ENCODE measurements around the gene NT5DC2. TPM values are rescaled to one million over a fixed set of nuclear protein-coding genes. Genes with fewer than 3 reads are reported as not detected.
A peak's percentile ranks its signal among the peaks of the same experiment; 100 is the strongest.

The NT5DC2 gene
- polyA plus RNA-seq, result 67.6 TPM
- long read RNA-seq, donor 1, transcript NT5DC2-202 (14 exons, 1,795 nt), result major isoform, 7 of 8 reads
- long read RNA-seq, donor 1, partial matches to known transcripts, result 0 of 8 reads
- long read RNA-seq, donor 1, other reads (novel, unspliced or antisense), result 0 of 8 reads
- long read RNA-seq, donor 2, transcript NT5DC2-202 (14 exons, 1,795 nt), result major isoform, 13 of 20 reads
- long read RNA-seq, donor 2, partial matches to known transcripts, result 5 of 20 reads
- long read RNA-seq, donor 2, other reads (novel, unspliced or antisense), result 0 of 20 reads
- long read RNA-seq, donor 3, result 0 reads
- long read RNA-seq, donor 4, result 0 reads
- long read RNA-seq, donor 5, transcript NT5DC2-202 (14 exons, 1,795 nt), result major isoform, 25 of 27 reads
- long read RNA-seq, donor 5, partial matches to known transcripts, result 0 of 27 reads
- long read RNA-seq, donor 5, other reads (novel, unspliced or antisense), result 0 of 27 reads
- long read RNA-seq, donor 6, transcript NT5DC2-202 (14 exons, 1,795 nt), result major isoform, 16 of 22 reads
- long read RNA-seq, donor 6, partial matches to known transcripts, result 0 of 22 reads
- long read RNA-seq, donor 6, other reads (novel, unspliced or antisense), result 0 of 22 reads
- long read RNA-seq, donor 7, partial matches to known transcripts, result 26 of 43 reads
- long read RNA-seq, donor 7, other reads (novel, unspliced or antisense), result 10 of 43 reads
- long read RNA-seq, donor 8, transcript NT5DC2-202 (14 exons, 1,795 nt), result major isoform, 8 of 79 reads
- long read RNA-seq, donor 8, partial matches to known transcripts, result 17 of 79 reads
- long read RNA-seq, donor 8, other reads (novel, unspliced or antisense), result 51 of 79 reads
- long read RNA-seq, donor 9, transcript NT5DC2-202 (14 exons, 1,795 nt), result major isoform, 13 of 60 reads
- long read RNA-seq, donor 9, partial matches to known transcripts, result 34 of 60 reads
- long read RNA-seq, donor 9, other reads (novel, unspliced or antisense), result 9 of 60 reads
- long read RNA-seq, donor 10, transcript NT5DC2-202 (14 exons, 1,795 nt), result major isoform, 18 of 24 reads
- long read RNA-seq, donor 10, partial matches to known transcripts, result 0 of 24 reads
- long read RNA-seq, donor 10, other reads (novel, unspliced or antisense), result 0 of 24 reads
- long read RNA-seq, donor 11, transcript NT5DC2-202 (14 exons, 1,795 nt), result major isoform, 7 of 47 reads
- long read RNA-seq, donor 11, partial matches to known transcripts, result 0 of 47 reads
- long read RNA-seq, donor 11, other reads (novel, unspliced or antisense), result 39 of 47 reads

- peak within 1 kb of the TSS; percentile 41 for H3K27ac ChIP-seq (ENCODE audit: low read length)
- H3K27me3 ChIP-seq (ENCODE audit: control insufficient read depth, insufficient read depth, low read length), result no peaks in the 10 kb centered on the region
- H3K36me3 ChIP-seq (ENCODE audit: control insufficient read depth, insufficient read depth, low read length), result peaks cover 5% of the 10 kb centered on the region
- peaks cover 31% of the 10 kb centered on the region for H3K4me1 ChIP-seq (ENCODE audit: control insufficient read depth, insufficient read depth, low read length)
- peaks cover 3% of the 10 kb centered on the region for H3K9me3 ChIP-seq (ENCODE audit: control insufficient read depth, low read depth, low read length)
- peak within 1 kb of the TSS; percentile 64 for H3K4me3 ChIP-seq (ENCODE audit: low read length)
- WGBS (ENCODE audit: insufficient coverage, low lambda C conversion rate), result no CpG with 5 or more reads among the region's 91 CpGs
- DNase-seq, result peak in 1 of 2 donors; percentile 68
These were observed at the start of gene NT5DC2 for GRCh38 chr3:52533623-52534280. Gene NT5DC2, minus strand, starts transcription at chr3:52533857. Its CDS starts 120 bp downstream, at chr3:52533737.

- no peak overlapping the region for H3K4me3 ChIP-seq (ENCODE audit: low read length)
- H3K9me3 ChIP-seq (ENCODE audit: control insufficient read depth, low read depth, low read length), result peaks cover 7% of the 10 kb centered on the region
- WGBS (ENCODE audit: insufficient coverage, low lambda C conversion rate), result no CpG with 5 or more reads among the region's 6 CpGs
- H3K36me3 ChIP-seq (ENCODE audit: control insufficient read depth, insufficient read depth, low read length), result peaks cover 64% of the 10 kb centered on the region
- no peaks in the 10 kb centered on the region for H3K4me1 ChIP-seq (ENCODE audit: control insufficient read depth, insufficient read depth, low read length)
- no peak overlapping the region for H3K27ac ChIP-seq (ENCODE audit: low read length)
- no peak for DNase-seq
- H3K27me3 ChIP-seq (ENCODE audit: control insufficient read depth, insufficient read depth, low read length), result no peaks in the 10 kb centered on the region
These were observed 40.7 kb upstream of the NT5DC2 start for GRCh38 chr3:52574056-52574965.

GRCh38 chr3:52572221-52572620 lies 38.6 kb upstream of the NT5DC2 start:
- WGBS (ENCODE audit: insufficient coverage, low lambda C conversion rate), result 60% methylated on average over 3 of the region's 6 CpGs
- no peak for DNase-seq
- Histone ChIP-seq H3K9me3 (ENCODE audit: control insufficient read depth, low read depth, low read length) (peaks cover 7% of the 10 kb centered on the region), H3K27me3 (ENCODE audit: control insufficient read depth, insufficient read depth, low read length) (no peaks in the 10 kb centered on the region), H3K36me3 (ENCODE audit: control insufficient read depth, insufficient read depth, low read length) (peaks cover 49% of the 10 kb centered on the region), H3K27ac (ENCODE audit: low read length) (no peak overlapping the region), H3K4me1 (ENCODE audit: control insufficient read depth, insufficient read depth, low read length) (no peaks in the 10 kb centered on the region), H3K4me3 (ENCODE audit: low read length) (no peak overlapping the region)

GRCh38 chr3:52570076-52570475 lies 36.4 kb upstream of the NT5DC2 start:
- Histone ChIP-seq H3K4me3 (ENCODE audit: low read length) (no peak overlapping the region), H3K36me3 (ENCODE audit: control insufficient read depth, insufficient read depth, low read length) (peaks cover 29% of the 10 kb centered on the region), H3K27ac (ENCODE audit: low read length) (no peak overlapping the region), H3K27me3 (ENCODE audit: control insufficient read depth, insufficient read depth, low read length) (no peaks in the 10 kb centered on the region), H3K4me1 (ENCODE audit: control insufficient read depth, insufficient read depth, low read length) (no peaks in the 10 kb centered on the region), H3K9me3 (ENCODE audit: control insufficient read depth, low read depth, low read length) (no peaks in the 10 kb centered on the region)
- no peak for DNase-seq
- 100% methylated on average over 1 of the region's 4 CpGs for WGBS (ENCODE audit: insufficient coverage, low lambda C conversion rate)

- no peak overlapping the region for H3K4me3 ChIP-seq (ENCODE audit: low read length)
- H3K36me3 ChIP-seq (ENCODE audit: control insufficient read depth, insufficient read depth, low read length), result peaks cover 26% of the 10 kb centered on the region
- WGBS (ENCODE audit: insufficient coverage, low lambda C conversion rate), result 67% methylated on average over 1 of the region's 2 CpGs
- DNase-seq, result no peak
- no peaks in the 10 kb centered on the region for H3K27me3 ChIP-seq (ENCODE audit: control insufficient read depth, insufficient read depth, low read length)
- H3K9me3 ChIP-seq (ENCODE audit: control insufficient read depth, low read depth, low read length), result no peaks in the 10 kb centered on the region
- no peaks in the 10 kb centered on the region for H3K4me1 ChIP-seq (ENCODE audit: control insufficient read depth, insufficient read depth, low read length)
- no peak overlapping the region for H3K27ac ChIP-seq (ENCODE audit: low read length)
These were observed 34.4 kb upstream of the NT5DC2 start for GRCh38 chr3:52568069-52568468.

- no peak for DNase-seq
- H3K27me3 ChIP-seq (ENCODE audit: control insufficient read depth, insufficient read depth, low read length), result no peaks in the 10 kb centered on the region
- H3K9me3 ChIP-seq (ENCODE audit: control insufficient read depth, low read depth, low read length), result no peaks in the 10 kb centered on the region
- no peak overlapping the region for H3K4me3 ChIP-seq (ENCODE audit: low read length)
- H3K27ac ChIP-seq (ENCODE audit: low read length), result no peak overlapping the region
- peaks cover 47% of the 10 kb centered on the region for H3K36me3 ChIP-seq (ENCODE audit: control insufficient read depth, insufficient read depth, low read length)
- no CpG with 5 or more reads among the region's 2 CpGs for WGBS (ENCODE audit: insufficient coverage, low lambda C conversion rate)
- H3K4me1 ChIP-seq (ENCODE audit: control insufficient read depth, insufficient read depth, low read length), result no peaks in the 10 kb centered on the region
These were observed 30.3 kb upstream of the NT5DC2 start for GRCh38 chr3:52563984-52564383.

- DNase-seq, result no peak
- Histone ChIP-seq H3K27ac (ENCODE audit: low read length) (no peak overlapping the region), H3K36me3 (ENCODE audit: control insufficient read depth, insufficient read depth, low read length) (peaks cover 68% of the 10 kb centered on the region), H3K4me1 (ENCODE audit: control insufficient read depth, insufficient read depth, low read length) (no peaks in the 10 kb centered on the region), H3K4me3 (ENCODE audit: low read length) (no peak overlapping the region), H3K9me3 (ENCODE audit: control insufficient read depth, low read depth, low read length) (no peaks in the 10 kb centered on the region), H3K27me3 (ENCODE audit: control insufficient read depth, insufficient read depth, low read length) (no peaks in the 10 kb centered on the region)
- WGBS (ENCODE audit: insufficient coverage, low lambda C conversion rate), result 17% methylated on average over 1 of the region's 4 CpGs
These were observed 27.5 kb upstream of the NT5DC2 start for GRCh38 chr3:52561028-52561747.

- Histone ChIP-seq H3K36me3 (ENCODE audit: control insufficient read depth, insufficient read depth, low read length) (peaks cover 74% of the 10 kb centered on the region), H3K27me3 (ENCODE audit: control insufficient read depth, insufficient read depth, low read length) (no peaks in the 10 kb centered on the region), H3K27ac (ENCODE audit: low read length) (no peak overlapping the region), H3K4me3 (ENCODE audit: low read length) (no peak overlapping the region), H3K4me1 (ENCODE audit: control insufficient read depth, insufficient read depth, low read length) (no peaks in the 10 kb centered on the region), H3K9me3 (ENCODE audit: control insufficient read depth, low read depth, low read length) (no peaks in the 10 kb centered on the region)
- WGBS (ENCODE audit: insufficient coverage, low lambda C conversion rate), result no CpG with 5 or more reads among the region's 5 CpGs
- no peak for DNase-seq
These were observed 24.8 kb upstream of the NT5DC2 start for GRCh38 chr3:52558436-52558835.

Measured in large intestine (tissue), 12 donors.